GM12872 (cell line): ENCODE measurements around the gene PPP3R1.

Experiments
- TF ChIP-seq, protein P1 (sequence below): IDR thresholded peaks from 3 replicates; pipeline ENCODE4 v1.5.1; 2011; ENCODE audit warnings: low read depth, mild to moderate bottlenecking, low read length, moderate library complexity; ENCODE audit not compliant: insufficient read depth

Gene PPP3R1

DNA sequence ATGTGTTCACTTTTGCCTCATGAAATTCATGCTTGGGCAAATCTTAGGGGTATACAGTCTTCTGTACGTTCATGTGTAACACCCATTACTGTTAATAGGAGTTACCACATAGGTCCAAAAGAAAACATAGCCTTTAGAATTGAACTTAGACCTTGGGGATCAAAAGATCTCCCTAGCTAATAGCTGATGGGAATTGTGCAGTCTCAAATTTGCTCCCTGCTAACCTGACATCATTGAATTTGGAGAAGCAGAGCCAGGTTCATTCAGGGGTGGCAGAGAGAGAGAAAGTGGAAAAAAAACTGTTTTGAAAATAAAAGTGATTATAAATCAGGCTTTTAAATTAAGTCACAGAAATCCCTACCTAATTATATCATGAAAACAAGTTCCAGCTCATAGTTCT, 28.0 kb upstream of the PPP3R1 start:
- TF ChIP-seq, protein P1, sequence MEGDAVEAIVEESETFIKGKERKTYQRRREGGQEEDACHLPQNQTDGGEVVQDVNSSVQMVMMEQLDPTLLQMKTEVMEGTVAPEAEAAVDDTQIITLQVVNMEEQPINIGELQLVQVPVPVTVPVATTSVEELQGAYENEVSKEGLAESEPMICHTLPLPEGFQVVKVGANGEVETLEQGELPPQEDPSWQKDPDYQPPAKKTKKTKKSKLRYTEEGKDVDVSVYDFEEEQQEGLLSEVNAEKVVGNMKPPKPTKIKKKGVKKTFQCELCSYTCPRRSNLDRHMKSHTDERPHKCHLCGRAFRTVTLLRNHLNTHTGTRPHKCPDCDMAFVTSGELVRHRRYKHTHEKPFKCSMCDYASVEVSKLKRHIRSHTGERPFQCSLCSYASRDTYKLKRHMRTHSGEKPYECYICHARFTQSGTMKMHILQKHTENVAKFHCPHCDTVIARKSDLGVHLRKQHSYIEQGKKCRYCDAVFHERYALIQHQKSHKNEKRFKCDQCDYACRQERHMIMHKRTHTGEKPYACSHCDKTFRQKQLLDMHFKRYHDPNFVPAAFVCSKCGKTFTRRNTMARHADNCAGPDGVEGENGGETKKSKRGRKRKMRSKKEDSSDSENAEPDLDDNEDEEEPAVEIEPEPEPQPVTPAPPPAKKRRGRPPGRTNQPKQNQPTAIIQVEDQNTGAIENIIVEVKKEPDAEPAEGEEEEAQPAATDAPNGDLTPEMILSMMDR, result no peak

DNA sequence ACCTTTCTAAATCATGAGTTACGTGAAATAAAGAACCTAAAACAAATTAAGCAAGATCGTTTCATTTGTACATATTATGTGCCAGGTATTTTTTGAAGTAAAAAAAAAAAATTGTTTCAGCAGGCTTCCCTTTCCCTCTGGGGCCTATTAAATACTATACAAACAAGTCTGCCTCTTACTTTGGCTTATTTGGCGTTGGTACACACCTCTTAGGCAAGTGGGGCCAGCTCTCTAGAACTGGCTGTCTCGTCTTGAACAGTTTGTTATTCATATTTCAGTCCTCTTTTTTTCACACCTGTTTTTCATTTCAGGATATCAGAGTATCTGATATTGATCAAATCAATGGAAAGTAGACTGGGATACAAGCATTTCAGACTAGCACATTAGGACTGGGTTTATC, 27.4 kb upstream of the PPP3R1 start:
- TF ChIP-seq, protein P1, result no peak

DNA sequence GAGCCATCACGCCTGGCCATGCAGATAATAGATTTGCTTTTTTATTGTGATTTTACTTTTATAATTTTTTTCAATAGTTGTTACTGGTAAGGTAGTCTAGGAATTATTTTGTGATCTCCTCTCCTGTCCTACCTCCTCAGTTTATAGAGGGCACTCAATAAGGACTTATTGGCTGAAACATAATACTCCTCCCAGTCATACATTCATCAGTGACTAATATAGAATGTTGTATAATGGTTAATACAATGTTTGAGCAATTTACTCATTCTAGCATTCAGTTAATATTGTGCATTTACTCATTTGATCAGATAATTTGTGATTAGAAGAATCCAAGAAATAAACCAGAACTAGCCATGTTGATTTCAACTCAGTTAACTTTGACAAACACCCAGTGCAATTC, 25.8 kb upstream of the PPP3R1 start:
- TF ChIP-seq, protein P1, result no peak

DNA sequence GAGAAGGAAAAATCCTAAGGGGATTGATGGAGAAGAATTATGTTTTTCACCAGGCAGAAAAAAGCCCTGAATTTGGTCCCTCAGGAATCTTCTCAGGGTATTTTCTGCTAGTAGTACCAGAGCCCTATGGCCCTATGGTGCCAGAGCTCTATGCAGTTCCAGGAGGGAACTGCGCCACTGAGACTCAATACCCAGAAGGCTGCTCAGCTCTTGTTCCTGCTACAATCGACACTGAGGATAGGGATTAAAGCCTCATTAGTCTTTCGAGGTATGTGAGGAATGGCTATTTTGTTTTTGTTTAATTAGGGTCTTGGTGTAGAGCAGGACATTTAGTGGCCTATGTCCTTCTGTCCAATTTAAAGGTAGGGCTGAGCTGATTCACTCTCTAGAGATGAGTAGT, 21.7 kb upstream of the PPP3R1 start:
- TF ChIP-seq, protein P1, result no peak

DNA sequence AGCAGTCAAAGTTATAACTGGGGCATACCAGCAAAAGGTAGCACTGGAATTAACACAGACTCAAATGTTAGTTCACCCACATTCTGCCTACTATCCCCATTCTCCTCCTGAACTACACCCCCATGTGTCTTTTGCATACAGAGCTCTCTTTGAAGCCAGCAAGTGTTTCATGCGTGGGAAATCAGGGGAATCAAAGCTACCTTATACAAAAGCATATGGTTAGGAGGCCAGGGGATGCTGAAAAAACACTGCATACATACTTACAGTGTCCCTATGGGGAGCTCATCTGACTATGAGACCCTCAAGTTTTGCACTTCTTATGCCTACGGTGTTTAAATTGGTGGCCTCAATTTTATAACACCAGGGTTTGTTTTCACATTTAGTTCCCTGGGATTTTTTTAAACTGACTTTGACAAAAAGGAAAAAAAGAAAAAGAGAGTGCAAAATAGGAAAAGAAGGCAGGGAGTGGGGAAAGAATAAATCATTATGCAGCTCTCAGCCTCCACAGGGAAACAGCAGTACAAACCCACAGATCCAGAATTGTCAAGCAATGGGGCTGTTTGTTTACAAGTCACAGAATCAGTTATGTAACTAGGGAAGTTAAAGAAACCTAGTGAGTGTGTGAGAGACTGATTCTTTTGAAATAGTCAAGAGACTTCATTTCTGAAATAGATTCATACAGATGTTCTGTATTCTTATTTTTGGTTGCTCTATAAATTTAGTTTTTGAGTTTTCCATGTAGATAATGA, 20.1 kb upstream of the PPP3R1 start:
- TF ChIP-seq, protein P1, result no peak

DNA sequence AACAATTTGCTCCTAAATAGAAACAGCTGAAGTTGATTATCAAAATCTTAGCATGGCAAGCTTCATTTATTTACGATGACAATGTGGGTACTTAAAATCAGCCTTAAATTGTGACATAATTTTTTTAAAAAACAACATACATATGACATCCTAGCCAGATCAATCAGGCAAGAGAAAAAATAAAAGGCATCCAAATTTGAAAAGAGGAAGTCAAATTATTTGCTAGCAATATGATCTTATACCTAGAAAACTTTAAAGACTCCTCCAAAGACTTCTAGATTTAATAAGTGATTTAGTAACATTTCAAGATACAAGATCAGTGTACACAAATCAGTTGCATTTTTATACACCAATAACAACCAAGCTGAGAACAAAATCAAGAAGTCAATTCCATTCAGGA, 14.3 kb upstream of the PPP3R1 start:
- TF ChIP-seq, protein P1, result no peak

DNA sequence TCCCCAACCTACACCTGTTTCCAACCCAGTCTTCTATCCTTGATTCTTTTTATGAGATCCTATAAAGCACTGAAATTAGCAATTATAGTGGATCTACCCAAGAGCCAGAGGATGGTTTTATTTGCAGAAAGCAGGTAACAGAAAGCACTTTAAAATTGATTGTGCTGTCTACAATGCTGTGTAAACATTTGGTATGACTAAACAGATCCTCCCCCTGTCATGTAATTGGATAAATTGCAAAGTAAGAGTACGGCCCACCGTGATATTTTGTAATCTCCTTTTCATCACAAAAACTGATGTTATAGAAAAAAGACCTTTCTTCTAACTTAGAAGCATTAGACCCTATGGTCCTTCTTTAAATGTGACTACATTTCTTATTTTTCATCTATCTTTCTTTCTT, 11.3 kb upstream of the PPP3R1 start:
- TF ChIP-seq, protein P1, result no peak
